Nephron (organoid): ENCODE data around the gene SAMM50.

Experiments
- H3K27ac Mint-ChIP-seq, 3 experiments: 2 replicates each; pipeline ENCODE4 v1.8.0; 2020; ENCODE audit warnings: mixed read lengths in 3 of 3, mild to moderate bottlenecking in 2 of 3, moderate library complexity in 1 of 3
- H3K27me3 Mint-ChIP-seq: 2 replicates; pipeline ENCODE4 v1.8.0; 2021; ENCODE audit warnings: low read depth, mild to moderate bottlenecking, moderate library complexity, mixed read lengths
- H3K36me3 Mint-ChIP-seq: 2 replicates; pipeline ENCODE4 v1.8.0; 2020; ENCODE audit warnings: low read depth, mixed read lengths
- H3K4me1 Mint-ChIP-seq: 2 replicates; pipeline ENCODE4 v1.8.0; 2020; ENCODE audit warnings: mixed read lengths
- H3K4me3 Mint-ChIP-seq, 3 experiments: 2 replicates each; pipeline ENCODE4 v1.8.0; 2020; ENCODE audit warnings: mild to moderate bottlenecking in 3 of 3, mixed read lengths in 3 of 3, moderate library complexity in 2 of 3
- H3K9me3 Mint-ChIP-seq: 2 replicates; pipeline ENCODE4 v1.8.0; 2020; ENCODE audit warnings: mixed read lengths
- TF ChIP-seq, protein P1 (sequence below), 3 experiments: fragments of 200-600 bp; sonication (generic); IDR thresholded peaks; one replicate each; pipeline ENCODE4 v1.5.0; 2021; ENCODE audit warnings: antibody characterized with exemption in 3 of 3; ENCODE audit not compliant: unreplicated experiment in 3 of 3

The SAMM50 gene

GRCh38 chr22:43928908-43929307, 26.3 kb upstream of the SAMM50 start:
- Mint-ChIP-seq H3K27ac (no peak overlapping the region), H3K9me3 (no peaks in the 10 kb centered on the region), H3K36me3 (peaks cover 19% of the 10 kb centered on the region), H3K27me3 (peaks cover 4% of the 10 kb centered on the region), H3K4me3 (no peak overlapping the region), H3K4me1 (no peaks in the 10 kb centered on the region)
- TF ChIP-seq, protein P1, sequence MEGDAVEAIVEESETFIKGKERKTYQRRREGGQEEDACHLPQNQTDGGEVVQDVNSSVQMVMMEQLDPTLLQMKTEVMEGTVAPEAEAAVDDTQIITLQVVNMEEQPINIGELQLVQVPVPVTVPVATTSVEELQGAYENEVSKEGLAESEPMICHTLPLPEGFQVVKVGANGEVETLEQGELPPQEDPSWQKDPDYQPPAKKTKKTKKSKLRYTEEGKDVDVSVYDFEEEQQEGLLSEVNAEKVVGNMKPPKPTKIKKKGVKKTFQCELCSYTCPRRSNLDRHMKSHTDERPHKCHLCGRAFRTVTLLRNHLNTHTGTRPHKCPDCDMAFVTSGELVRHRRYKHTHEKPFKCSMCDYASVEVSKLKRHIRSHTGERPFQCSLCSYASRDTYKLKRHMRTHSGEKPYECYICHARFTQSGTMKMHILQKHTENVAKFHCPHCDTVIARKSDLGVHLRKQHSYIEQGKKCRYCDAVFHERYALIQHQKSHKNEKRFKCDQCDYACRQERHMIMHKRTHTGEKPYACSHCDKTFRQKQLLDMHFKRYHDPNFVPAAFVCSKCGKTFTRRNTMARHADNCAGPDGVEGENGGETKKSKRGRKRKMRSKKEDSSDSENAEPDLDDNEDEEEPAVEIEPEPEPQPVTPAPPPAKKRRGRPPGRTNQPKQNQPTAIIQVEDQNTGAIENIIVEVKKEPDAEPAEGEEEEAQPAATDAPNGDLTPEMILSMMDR (IDR thresholded peaks at IDR 0.05; ENCODE audit: unreplicated experiment in 3 of 3) = no peak

DNA sequence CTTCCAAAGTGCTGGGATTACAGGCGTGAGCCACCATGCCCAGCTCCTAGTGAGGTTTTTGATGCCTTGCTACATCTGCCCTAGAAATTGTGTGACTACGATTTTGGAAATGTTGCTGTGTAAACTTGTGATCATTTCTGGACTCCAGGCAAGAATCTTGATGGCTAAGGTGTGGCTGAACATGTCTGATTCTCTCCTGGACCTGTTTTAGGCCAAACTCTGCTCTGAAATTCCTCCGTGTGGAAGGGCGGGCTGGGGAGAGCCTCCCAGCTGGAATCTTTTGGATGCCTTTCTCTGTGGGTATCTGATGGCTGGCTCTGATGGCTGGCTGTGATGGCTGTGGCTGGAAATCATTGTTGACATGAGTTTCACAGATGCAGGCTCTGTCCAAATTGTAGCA, 23.5 kb upstream of the SAMM50 start:
- Mint-ChIP-seq H3K36me3 (peaks cover 27% of the 10 kb centered on the region), H3K4me1 (no peaks in the 10 kb centered on the region), H3K4me3 (no peak overlapping the region), H3K27me3 (no peaks in the 10 kb centered on the region), H3K9me3 (no peaks in the 10 kb centered on the region), H3K27ac (no peak overlapping the region)
- TF ChIP-seq, protein P1 (IDR thresholded peaks at IDR 0.05; ENCODE audit: unreplicated experiment in 3 of 3) = no peak

DNA sequence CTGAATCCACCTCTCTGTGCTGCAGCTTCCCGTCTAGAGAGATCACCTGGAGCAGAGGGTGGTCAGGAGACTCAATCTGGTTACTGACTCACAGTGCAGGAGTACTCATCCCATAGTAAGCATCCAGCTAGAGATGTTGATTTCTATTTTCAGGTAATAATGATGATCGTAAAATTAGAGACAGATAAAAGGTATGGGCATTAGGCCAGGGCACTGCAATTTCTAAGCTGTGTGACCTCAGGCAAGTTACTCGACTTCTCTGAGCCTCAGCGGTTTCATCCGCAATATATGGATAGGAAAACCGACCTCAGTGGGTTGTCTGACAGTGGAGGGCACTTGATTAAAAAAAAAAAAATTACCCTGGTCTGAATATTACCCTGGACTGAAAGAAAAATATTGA, 13.8 kb upstream of the SAMM50 start:
- Mint-ChIP-seq H3K4me3 (no peak overlapping the region), H3K27me3 (no peaks in the 10 kb centered on the region), H3K9me3 (peaks cover 8% of the 10 kb centered on the region), H3K36me3 (peaks cover 66% of the 10 kb centered on the region), H3K4me1 (no peaks in the 10 kb centered on the region), H3K27ac (no peak overlapping the region)
- TF ChIP-seq, protein P1 (IDR thresholded peaks at IDR 0.05; ENCODE audit: unreplicated experiment in 3 of 3) = no peak

- Mint-ChIP-seq H3K4me1 (no peaks in the 10 kb centered on the region), H3K4me3 (no peak overlapping the region), H3K9me3 (peaks cover 8% of the 10 kb centered on the region), H3K27me3 (no peaks in the 10 kb centered on the region), H3K27ac (no peak overlapping the region), H3K36me3 (peaks cover 46% of the 10 kb centered on the region)
- TF ChIP-seq, protein P1 (IDR thresholded peaks at IDR 0.05; ENCODE audit: unreplicated experiment in 3 of 3) = no peak
Measured at GRCh38 chr22:43944670-43945430, 10.4 kb upstream of the SAMM50 start.

GRCh38 chr22:43945632-43946383, 9.4 kb upstream of the SAMM50 start:
- no peak overlapping the region for H3K4me3 Mint-ChIP-seq
- H3K4me1 Mint-ChIP-seq = no peaks in the 10 kb centered on the region
- H3K27me3 Mint-ChIP-seq = no peaks in the 10 kb centered on the region
- no peak overlapping the region for H3K27ac Mint-ChIP-seq
- TF ChIP-seq, protein P1 (IDR thresholded peaks at IDR 0.05; ENCODE audit: unreplicated experiment in 3 of 3) = peak; percentile 44 to 62 (median 48)
- peaks cover 40% of the 10 kb centered on the region for H3K36me3 Mint-ChIP-seq
- H3K9me3 Mint-ChIP-seq = peaks cover 8% of the 10 kb centered on the region
